ENCODE data around the gene RFC1.

DNA sequence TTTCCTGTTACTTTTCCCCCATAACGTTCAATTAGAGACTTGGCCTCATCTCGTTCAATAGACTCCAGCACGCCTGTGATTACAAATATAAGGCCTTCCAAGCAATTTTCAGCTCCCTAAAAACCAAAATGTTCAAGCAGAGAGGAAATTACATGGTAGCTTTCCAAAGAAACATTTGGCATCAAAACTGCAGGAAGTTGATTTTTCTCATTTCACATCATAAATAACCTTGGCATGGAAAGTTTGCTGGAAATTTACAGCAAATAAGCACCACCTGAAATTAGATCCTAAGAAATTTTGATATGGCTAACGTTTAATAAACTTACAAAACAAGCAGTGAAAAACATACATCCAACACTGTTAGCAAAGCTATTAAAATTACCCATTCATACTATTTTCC, 53.3 kb downstream of the RFC1 start:
- TF ChIP-seq MYC (IDR thresholded peaks at IDR 0.05; ENCODE audit: low read depth, low read length) (no peak), POLR2A (IDR thresholded peaks at IDR 0.05; ENCODE audit: extremely low read depth, insufficient read length) (no peak)
- TF ChIP-seq, protein P1, sequence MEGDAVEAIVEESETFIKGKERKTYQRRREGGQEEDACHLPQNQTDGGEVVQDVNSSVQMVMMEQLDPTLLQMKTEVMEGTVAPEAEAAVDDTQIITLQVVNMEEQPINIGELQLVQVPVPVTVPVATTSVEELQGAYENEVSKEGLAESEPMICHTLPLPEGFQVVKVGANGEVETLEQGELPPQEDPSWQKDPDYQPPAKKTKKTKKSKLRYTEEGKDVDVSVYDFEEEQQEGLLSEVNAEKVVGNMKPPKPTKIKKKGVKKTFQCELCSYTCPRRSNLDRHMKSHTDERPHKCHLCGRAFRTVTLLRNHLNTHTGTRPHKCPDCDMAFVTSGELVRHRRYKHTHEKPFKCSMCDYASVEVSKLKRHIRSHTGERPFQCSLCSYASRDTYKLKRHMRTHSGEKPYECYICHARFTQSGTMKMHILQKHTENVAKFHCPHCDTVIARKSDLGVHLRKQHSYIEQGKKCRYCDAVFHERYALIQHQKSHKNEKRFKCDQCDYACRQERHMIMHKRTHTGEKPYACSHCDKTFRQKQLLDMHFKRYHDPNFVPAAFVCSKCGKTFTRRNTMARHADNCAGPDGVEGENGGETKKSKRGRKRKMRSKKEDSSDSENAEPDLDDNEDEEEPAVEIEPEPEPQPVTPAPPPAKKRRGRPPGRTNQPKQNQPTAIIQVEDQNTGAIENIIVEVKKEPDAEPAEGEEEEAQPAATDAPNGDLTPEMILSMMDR (IDR thresholded peaks at IDR 0.05; ENCODE audit: low read depth, low read length): no peak
